ENCODE data around the gene CDC42BPG. TPM values are rescaled to one million over a fixed set of nuclear protein-coding genes. Genes with fewer than 3 reads are reported as not detected.

The CDC42BPG gene
- polyA plus RNA-seq, 6 donors from 2014 or later, result 0.17 to 0.57 (median 0.33) TPM; not detected in 2

- DNase-seq, result no peak
- ATAC-seq (ENCODE audit: low read depth in 2 of 2), result no peak
- Mint-ChIP-seq H3K4me1 (peaks cover 52 to 73% (median 58%) of the 10 kb centered on the region in 3 donors), H3K4me3 (peak overlapping the region; percentile 88 to 97 (median 92)), H3K9me3 (no peaks in the 10 kb centered on the region), H3K36me3 (peaks cover 1 to 21% of the 10 kb centered on the region in 2 donors), H3K27ac (peak overlapping the region; percentile 93 to 99 (median 96)), H3K27me3 (no peaks in the 10 kb centered on the region)
These were observed 40.6 kb downstream of the CDC42BPG start for GRCh38 chr11:64803846-64804345.

GRCh38 chr11:64803158-64803845 lies 41.2 kb downstream of the CDC42BPG start, which contains the start of gene MAP4K2:
TSS of gene MAP4K2 (minus strand) at chr11:64803214. CDS start at chr11:64803149, 65 bp downstream.
- peak within 1 kb of the TSS; percentile 88 to 97 (median 92) for H3K4me3 Mint-ChIP-seq
- H3K9me3 Mint-ChIP-seq, result no peaks in the 10 kb centered on the region
- DNase-seq, result peak; percentile 88
- peak within 1 kb of the TSS; percentile 95 to 99 (median 97) for H3K27ac Mint-ChIP-seq
- H3K27me3 Mint-ChIP-seq, result no peaks in the 10 kb centered on the region
- peaks cover 4 to 24% of the 10 kb centered on the region in 2 donors for H3K36me3 Mint-ChIP-seq
- H3K4me1 Mint-ChIP-seq, result peaks cover 54 to 77% (median 61%) of the 10 kb centered on the region in 3 donors
- peak; percentile 73 to 78 for ATAC-seq (ENCODE audit: low read depth in 2 of 2)

- peak overlapping the region; percentile 78 to 90 (median 88) for H3K4me3 Mint-ChIP-seq
- peaks cover 51 to 71% (median 58%) of the 10 kb centered on the region in 3 donors for H3K4me1 Mint-ChIP-seq
- H3K27ac Mint-ChIP-seq, result peak overlapping the region; percentile 30 to 97 (median 82)
- DNase-seq (peak; percentile 48), ATAC-seq (ENCODE audit: low read depth in 2 of 2) (peak; percentile 29 to 32)
- no peaks in the 10 kb centered on the region for H3K9me3 Mint-ChIP-seq
- no peaks in the 10 kb centered on the region for H3K27me3 Mint-ChIP-seq
- H3K36me3 Mint-ChIP-seq, result peaks cover 4 to 19% of the 10 kb centered on the region in 2 donors
These were observed 41.9 kb downstream of the CDC42BPG start for GRCh38 chr11:64802370-64803157.

- peaks cover 46 to 66% (median 52%) of the 10 kb centered on the region in 3 donors for H3K4me1 Mint-ChIP-seq
These were observed 42.7 kb downstream of the CDC42BPG start for GRCh38 chr11:64801561-64802369.

GRCh38 chr11:64801158-64801464 lies 43.3 kb downstream of the CDC42BPG start:
- H3K4me3 Mint-ChIP-seq, result peak overlapping the region; percentile 78 to 90 (median 88)
- H3K4me1 Mint-ChIP-seq, result peaks cover 42 to 66% (median 51%) of the 10 kb centered on the region in 3 donors
- peaks cover 4 to 8% of the 10 kb centered on the region in 2 donors for H3K36me3 Mint-ChIP-seq
- peak; percentile 42 for DNase-seq
- ATAC-seq (ENCODE audit: low read depth in 2 of 2), result peak in 1 of 2 donors; percentile 15
- H3K9me3 Mint-ChIP-seq, result no peaks in the 10 kb centered on the region
- H3K27me3 Mint-ChIP-seq, result no peaks in the 10 kb centered on the region
- H3K27ac Mint-ChIP-seq, result peak overlapping the region in 5 of 6 donors; percentile 63 to 97 (median 95)

More at GRCh38 chr11:64801561-64802369, 42.7 kb downstream of the CDC42BPG start:
- Mint-ChIP-seq H3K4me3 (peak overlapping the region; percentile 78 to 90 (median 88)), H3K9me3 (no peaks in the 10 kb centered on the region), H3K27ac (peak overlapping the region; percentile 63 to 97 (median 91)), H3K27me3 (no peaks in the 10 kb centered on the region), H3K36me3 (peaks cover 4 to 15% of the 10 kb centered on the region in 2 donors)
- no peak for ATAC-seq (ENCODE audit: low read depth in 2 of 2)
- no peak for DNase-seq

- peaks cover 37 to 67% (median 56%) of the 10 kb centered on the region in 3 donors for H3K4me1 Mint-ChIP-seq
- ATAC-seq (ENCODE audit: low read depth in 2 of 2), result no peak
- no peaks in the 10 kb centered on the region for H3K27me3 Mint-ChIP-seq
- DNase-seq, result no peak
- peak overlapping the region; percentile 63 to 97 (median 92) for H3K27ac Mint-ChIP-seq
- peak overlapping the region; percentile 78 to 90 (median 88) for H3K4me3 Mint-ChIP-seq
- peaks cover 4 to 8% of the 10 kb centered on the region in 2 donors for H3K36me3 Mint-ChIP-seq
- no peaks in the 10 kb centered on the region for H3K9me3 Mint-ChIP-seq
These were observed 43.9 kb downstream of the CDC42BPG start for GRCh38 chr11:64800303-64801157.

GRCh38 chr11:64799623-64800302 lies 44.7 kb downstream of the CDC42BPG start:
- H3K4me3 Mint-ChIP-seq, result peak overlapping the region; percentile 63 to 90 (median 87)
- no peaks in the 10 kb centered on the region for H3K9me3 Mint-ChIP-seq
- peaks cover 39 to 67% (median 59%) of the 10 kb centered on the region in 3 donors for H3K4me1 Mint-ChIP-seq
- H3K27ac Mint-ChIP-seq, result peak overlapping the region; percentile 92 to 97 (median 95)
- ATAC-seq (ENCODE audit: low read depth in 2 of 2), result peak; percentile 59 to 64
- no peaks in the 10 kb centered on the region for H3K27me3 Mint-ChIP-seq
- peaks cover 4 to 11% of the 10 kb centered on the region in 2 donors for H3K36me3 Mint-ChIP-seq
- DNase-seq, result peak; percentile 56

GRCh38 chr11:64799256-64799622 lies 45.2 kb downstream of the CDC42BPG start:
- Mint-ChIP-seq H3K4me3 (peak overlapping the region; percentile 63 to 90 (median 87)), H3K27ac (peak overlapping the region; percentile 92 to 97 (median 95)), H3K27me3 (no peaks in the 10 kb centered on the region), H3K9me3 (no peaks in the 10 kb centered on the region), H3K36me3 (peaks cover 4 to 15% of the 10 kb centered on the region in 2 donors), H3K4me1 (peaks cover 43 to 73% (median 62%) of the 10 kb centered on the region in 3 donors)
- DNase-seq (no peak), ATAC-seq (ENCODE audit: low read depth in 2 of 2) (no peak)

GRCh38 chr11:64796757-64797541 lies 47.5 kb downstream of the CDC42BPG start:
- DNase-seq, result no peak
- H3K4me1 Mint-ChIP-seq, result peaks cover 45 to 73% (median 65%) of the 10 kb centered on the region in 3 donors
- no peak overlapping the region for H3K4me3 Mint-ChIP-seq
- no peaks in the 10 kb centered on the region for H3K27me3 Mint-ChIP-seq
- peak overlapping the region in 1 of 6 donors; percentile 20 for H3K27ac Mint-ChIP-seq
- peaks cover 4 to 15% of the 10 kb centered on the region in 2 donors for H3K36me3 Mint-ChIP-seq
- H3K9me3 Mint-ChIP-seq, result no peaks in the 10 kb centered on the region
- ATAC-seq (ENCODE audit: low read depth in 2 of 2), result no peak

GRCh38 chr11:64796047-64796756 lies 48.3 kb downstream of the CDC42BPG start:
- no peaks in the 10 kb centered on the region for H3K27me3 Mint-ChIP-seq
- peaks cover 40 to 65% (median 58%) of the 10 kb centered on the region in 3 donors for H3K4me1 Mint-ChIP-seq
- H3K9me3 Mint-ChIP-seq, result no peaks in the 10 kb centered on the region
- H3K4me3 Mint-ChIP-seq, result no peak overlapping the region
- ATAC-seq (ENCODE audit: low read depth in 2 of 2) (no peak), DNase-seq (no peak)
- H3K36me3 Mint-ChIP-seq, result peaks cover 4 to 15% of the 10 kb centered on the region in 2 donors
- H3K27ac Mint-ChIP-seq, result peak overlapping the region in 1 of 6 donors; percentile 37

Measured in naive B cell (primary cell).